NCI-H1930 (cell line): ENCODE measurements around the gene MKRN1.
"Not testable (repeated sequence)": the region's sequence is repeated elsewhere in the genome, so short reads cannot be mapped to it uniquely, and the experiment has no call there.

Source experiments
- DNase-seq, 2 experiments: peaks; one replicate each; lab custom pipeline; 2025; lab: John Stamatoyannopoulos, UW

MKRN1 gene

GRCh38 chr7:140484951-140485499 lies 5.7 kb upstream of the MKRN1 start:
- no peak for DNase-seq

GRCh38 chr7:140484479-140484878 lies 5.2 kb upstream of the MKRN1 start:
- DNase-seq, result no peak

- no peak for DNase-seq
These were observed 407 bp upstream of the MKRN1 start for GRCh38 chr7:140479739-140480084.

- no peak for DNase-seq
These were observed 851 bp downstream of the MKRN1 start for GRCh38 chr7:140478246-140479061.

GRCh38 chr7:140476698-140477261 lies 2.5 kb downstream of the MKRN1 start:
- no peak for DNase-seq

- DNase-seq, result peak; percentile 40 to 48
These were observed 3.5 kb downstream of the MKRN1 start for GRCh38 chr7:140475747-140476333.

GRCh38 chr7:140463111-140463510 lies 16.2 kb downstream of the MKRN1 start:
- DNase-seq, result no peak

- no peak for DNase-seq
These were observed 20.4 kb downstream of the MKRN1 start for GRCh38 chr7:140458916-140459315.

GRCh38 chr7:140458201-140458600 lies 21.1 kb downstream of the MKRN1 start:
- DNase-seq, result peak in 1 of 2 experiments; percentile 34

- DNase-seq, result no peak
These were observed 22.7 kb downstream of the MKRN1 start for GRCh38 chr7:140456551-140457051.

- DNase-seq, result no peak
These were observed 23.6 kb downstream of the MKRN1 start for GRCh38 chr7:140455743-140456142.

GRCh38 chr7:140454657-140455015 lies 24.7 kb downstream of the MKRN1 start:
- DNase-seq, result no peak

- not testable (repeated sequence) for DNase-seq
These were observed 25.3 kb downstream of the MKRN1 start for GRCh38 chr7:140453785-140454656.

- no peak for DNase-seq
These were observed 26.0 kb downstream of the MKRN1 start for GRCh38 chr7:140453273-140453672.

- DNase-seq, result no peak
These were observed 27.6 kb downstream of the MKRN1 start for GRCh38 chr7:140451716-140452115.

GRCh38 chr7:140448781-140449480 lies 30.4 kb downstream of the MKRN1 start:
- DNase-seq, result no peak

GRCh38 chr7:140447841-140448240 lies 31.5 kb downstream of the MKRN1 start:
- DNase-seq, result no peak

GRCh38 chr7:140446467-140446866 lies 32.8 kb downstream of the MKRN1 start:
- no peak for DNase-seq

- no peak for DNase-seq
These were observed 37.8 kb downstream of the MKRN1 start for GRCh38 chr7:140441519-140441918.

GRCh38 chr7:140440593-140440992 lies 38.7 kb downstream of the MKRN1 start:
- DNase-seq, result no peak

- DNase-seq, result no peak
These were observed 39.9 kb downstream of the MKRN1 start for GRCh38 chr7:140439359-140439758.
